Uterus (tissue), 4 donors: ENCODE measurements around the gene EFCAB3. TPM values are rescaled to one million over a fixed set of nuclear protein-coding genes. Genes with fewer than 3 reads are reported as not detected.
"Not testable (repeated sequence)": the region's sequence is repeated elsewhere in the genome, so short reads cannot be mapped to it uniquely, and the experiment has no call there.

Source experiments
- DNase-seq, 2 donors: peaks; one replicate each; pipeline ENCODE4 v3.0.0-alpha.2; 2019 to 2020
- H3K27ac ChIP-seq, 2 donors: fragments of 200-600 bp; sonication (generic); 1 replicate in 1 of 2; 2 replicates in 1 of 2; pipeline ENCODE4 v1.5.1; 2016 to 2018
- H3K27me3 ChIP-seq, 2 donors: fragments of 200-600 bp; sonication (generic); one replicate each; pipeline ENCODE4 v1.5.1; 2018 to 2019; ENCODE audit warnings: control low read depth in 1 of 2
- H3K36me3 ChIP-seq, 2 donors: fragments of 200-600 bp; sonication (generic); one replicate each; pipeline ENCODE4 v1.5.1; 2019; ENCODE audit warnings: control low read depth in 1 of 2
- H3K4me1 ChIP-seq, 2 donors: fragments of 200-600 bp; sonication (generic); one replicate each; pipeline ENCODE4 v1.5.1; 2018 to 2019; ENCODE audit warnings: control low read depth in 1 of 2
- H3K4me3 ChIP-seq, 2 donors: fragments of 200-600 bp; sonication (generic); 1 replicate in 1 of 2; 2 replicates in 1 of 2; pipeline ENCODE4 v1.5.1; 2018 to 2019; ENCODE audit warnings: mild to moderate bottlenecking in 1 of 2
- H3K9me3 ChIP-seq, 2 donors: fragments of 200-600 bp; sonication (generic); one replicate each; pipeline ENCODE4 v1.5.1; 2019; ENCODE audit warnings: control low read depth in 1 of 2
- POLR2A ChIP-seq, 2 donors: fragments of 450-650 bp; IDR thresholded peaks; one replicate each; pipeline ENCODE4 v1.6.1; 2016; ENCODE audit warnings: antibody characterized with exemption in 2 of 2, mild to moderate bottlenecking in 1 of 2, moderate library complexity in 1 of 2
- intact Hi-C: fragments of 100-400 bp; cut with DNase I; formaldehyde crosslinking; loops from one replicate; pipeline ENCODE4 v1.15.1; 2023; ENCODE audit warnings: low total_unique reads
- total RNA-seq, 4 donors: library from RNA; depleted of rRNA in 3 of 4; stranded (reverse); fragments of >200 nt in 3 of 4; gene quantifications; one replicate each; pipeline versions ENCODE4 v1.1.0 to v1.2.4, GENCODE V29; 2014 to 2023
- TF ChIP-seq, protein P1 (sequence below), 4 experiments: fragments of 200-600 bp in 2 of 4; fragments of 450-650 bp in 2 of 4; sonication (generic) in 2 of 4; IDR thresholded peaks; one replicate each; pipeline ENCODE4 v1.5.1; 2016 to 2019; ENCODE audit warnings: antibody characterized with exemption in 4 of 4, mild to moderate bottlenecking in 2 of 4, moderate library complexity in 1 of 4
- donor health status: DM: yes; HTN: yes; CAD: no.

Gene EFCAB3
- total RNA-seq, 4 donors from 2014 or later: not detected

DNA sequence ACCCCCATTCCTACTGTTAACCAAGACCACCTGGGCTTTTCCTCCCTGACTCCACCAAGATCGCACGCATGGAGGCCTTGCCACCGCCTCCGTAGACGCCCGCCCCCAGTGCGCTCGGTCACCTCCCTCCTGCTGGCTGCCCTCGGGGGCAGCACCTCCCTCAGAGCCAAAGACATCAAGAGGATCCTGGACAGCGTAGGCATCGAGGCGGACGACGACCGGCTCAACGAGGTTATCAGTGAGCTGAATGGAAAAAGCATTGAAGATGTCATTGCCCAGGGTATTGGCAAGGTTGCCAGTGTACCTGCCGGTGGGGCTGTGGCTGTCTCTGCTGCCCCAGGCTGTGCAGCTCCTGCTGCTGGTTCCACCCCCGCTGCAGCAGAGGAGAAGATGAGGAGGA lies 1.2 kb downstream of the EFCAB3 start:
- no peak for DNase-seq
- Histone ChIP-seq H3K27me3 (no peaks in the 10 kb centered on the region), H3K9me3 (no peaks in the 10 kb centered on the region), H3K4me3 (no peak overlapping the region), H3K36me3 (no peaks in the 10 kb centered on the region), H3K27ac (no peak overlapping the region), H3K4me1 (no peaks in the 10 kb centered on the region)
- no peak for TF ChIP-seq POLR2A (IDR thresholded peaks at IDR 0.05)
- TF ChIP-seq, protein P1, sequence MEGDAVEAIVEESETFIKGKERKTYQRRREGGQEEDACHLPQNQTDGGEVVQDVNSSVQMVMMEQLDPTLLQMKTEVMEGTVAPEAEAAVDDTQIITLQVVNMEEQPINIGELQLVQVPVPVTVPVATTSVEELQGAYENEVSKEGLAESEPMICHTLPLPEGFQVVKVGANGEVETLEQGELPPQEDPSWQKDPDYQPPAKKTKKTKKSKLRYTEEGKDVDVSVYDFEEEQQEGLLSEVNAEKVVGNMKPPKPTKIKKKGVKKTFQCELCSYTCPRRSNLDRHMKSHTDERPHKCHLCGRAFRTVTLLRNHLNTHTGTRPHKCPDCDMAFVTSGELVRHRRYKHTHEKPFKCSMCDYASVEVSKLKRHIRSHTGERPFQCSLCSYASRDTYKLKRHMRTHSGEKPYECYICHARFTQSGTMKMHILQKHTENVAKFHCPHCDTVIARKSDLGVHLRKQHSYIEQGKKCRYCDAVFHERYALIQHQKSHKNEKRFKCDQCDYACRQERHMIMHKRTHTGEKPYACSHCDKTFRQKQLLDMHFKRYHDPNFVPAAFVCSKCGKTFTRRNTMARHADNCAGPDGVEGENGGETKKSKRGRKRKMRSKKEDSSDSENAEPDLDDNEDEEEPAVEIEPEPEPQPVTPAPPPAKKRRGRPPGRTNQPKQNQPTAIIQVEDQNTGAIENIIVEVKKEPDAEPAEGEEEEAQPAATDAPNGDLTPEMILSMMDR (IDR thresholded peaks at IDR 0.05): no peak
- intact Hi-C loops: no loop called here

DNA sequence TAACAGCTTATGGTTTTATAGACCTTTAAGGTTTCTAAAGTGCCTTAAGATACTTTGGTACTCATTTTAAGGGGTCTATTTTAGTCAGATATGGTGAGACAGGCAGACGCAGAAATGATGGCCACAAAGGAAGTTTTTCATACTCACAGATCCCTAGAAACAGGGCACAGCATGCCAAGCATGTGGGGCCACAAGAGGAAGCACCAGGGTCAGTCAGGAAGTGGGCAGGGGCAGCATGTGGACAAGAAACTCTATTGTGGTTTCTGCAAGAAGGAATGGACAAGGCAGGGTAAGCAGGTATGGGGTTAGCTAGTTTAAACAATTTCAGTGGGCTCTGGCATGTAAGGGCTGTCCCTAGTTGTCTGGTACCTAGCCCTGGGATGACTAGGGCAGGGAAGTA lies 8.5 kb downstream of the EFCAB3 start:
- H3K27ac ChIP-seq: no peak overlapping the region
- TF ChIP-seq POLR2A (IDR thresholded peaks at IDR 0.05): no peak
- TF ChIP-seq, protein P1 (IDR thresholded peaks at IDR 0.05): no peak
- intact Hi-C loops: no loop called here
- H3K36me3 ChIP-seq: no peaks in the 10 kb centered on the region
- H3K4me1 ChIP-seq: no peaks in the 10 kb centered on the region
- H3K4me3 ChIP-seq: no peak overlapping the region
- H3K9me3 ChIP-seq: no peaks in the 10 kb centered on the region
- H3K27me3 ChIP-seq: no peaks in the 10 kb centered on the region
- no peak for DNase-seq

DNA sequence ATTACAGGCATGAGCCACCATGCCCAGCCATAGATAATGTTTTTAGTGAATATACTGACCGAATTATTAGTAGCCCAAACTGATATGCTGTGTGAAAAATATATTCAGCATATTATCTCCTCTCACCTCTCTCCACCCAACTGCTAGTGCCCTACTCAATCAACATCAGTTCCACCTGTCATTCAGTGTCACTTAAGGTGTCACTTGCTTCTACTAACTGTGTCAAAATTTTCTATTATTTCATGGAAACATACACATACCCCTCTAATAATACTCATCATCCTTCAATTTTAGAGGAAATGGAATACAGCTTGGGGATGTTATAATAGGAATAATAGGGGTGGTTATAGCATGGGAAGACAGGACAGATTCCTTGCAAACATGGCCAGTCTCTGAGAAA lies 12.6 kb downstream of the EFCAB3 start:
- H3K9me3 ChIP-seq: no peaks in the 10 kb centered on the region
- H3K4me1 ChIP-seq: no peaks in the 10 kb centered on the region
- intact Hi-C loops: no loop called here
- no peaks in the 10 kb centered on the region for H3K27me3 ChIP-seq
- H3K36me3 ChIP-seq: no peaks in the 10 kb centered on the region
- no peak for TF ChIP-seq POLR2A (IDR thresholded peaks at IDR 0.05)
- TF ChIP-seq, protein P1 (IDR thresholded peaks at IDR 0.05): no peak
- DNase-seq: no peak
- H3K27ac ChIP-seq: no peak overlapping the region
- H3K4me3 ChIP-seq: no peak overlapping the region

DNA sequence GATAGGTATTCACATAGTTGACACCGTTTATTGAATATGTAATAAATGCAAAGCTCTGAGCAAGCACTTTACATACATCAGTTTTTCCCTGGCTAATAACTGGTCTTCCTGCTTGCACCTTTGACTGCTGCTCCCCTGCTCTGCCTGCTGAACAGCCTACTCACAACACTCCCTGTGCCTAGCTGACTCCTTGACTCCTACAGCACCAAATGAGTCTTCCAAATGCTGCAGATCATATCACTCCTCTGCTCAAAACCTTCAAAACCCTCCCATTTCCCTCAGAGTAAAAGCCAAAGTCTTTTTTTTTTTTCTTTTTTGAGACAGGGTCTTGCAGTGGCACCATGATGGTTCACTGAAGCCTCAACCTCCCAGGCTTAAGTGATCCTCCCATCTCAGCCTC lies 18.5 kb downstream of the EFCAB3 start:
- no peak for DNase-seq
- intact Hi-C loops: no loop called here
- Histone ChIP-seq H3K9me3 (no peaks in the 10 kb centered on the region), H3K4me3 (no peak overlapping the region), H3K4me1 (no peaks in the 10 kb centered on the region), H3K27ac (no peak overlapping the region), H3K27me3 (no peaks in the 10 kb centered on the region), H3K36me3 (no peaks in the 10 kb centered on the region)
- TF ChIP-seq, protein P1 (IDR thresholded peaks at IDR 0.05): no peak
- no peak for TF ChIP-seq POLR2A (IDR thresholded peaks at IDR 0.05)

DNA sequence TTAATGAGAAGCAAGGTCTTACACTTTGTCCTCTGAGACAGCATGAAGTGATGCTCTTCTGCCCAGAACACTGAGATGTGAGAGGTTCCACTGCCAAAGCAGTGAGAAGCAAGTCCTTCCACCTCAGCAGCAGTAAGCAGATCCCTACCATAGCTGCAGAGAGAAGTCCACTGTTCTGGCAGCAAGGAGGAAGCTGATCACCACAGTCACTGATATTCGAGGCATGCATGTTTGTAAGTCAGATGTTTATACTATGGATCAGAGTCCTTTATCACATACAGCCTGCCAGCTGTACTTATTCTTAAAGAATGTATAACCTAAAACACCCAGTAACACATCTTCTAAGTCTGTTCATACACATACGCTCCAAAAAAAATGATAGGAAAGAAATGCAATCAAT lies 25.1 kb downstream of the EFCAB3 start:
- no peak for DNase-seq
- H3K4me3 ChIP-seq: no peak overlapping the region
- no peaks in the 10 kb centered on the region for H3K36me3 ChIP-seq
- intact Hi-C loops: no loop called here
- no peak overlapping the region for H3K27ac ChIP-seq
- no peaks in the 10 kb centered on the region for H3K9me3 ChIP-seq
- H3K4me1 ChIP-seq: no peaks in the 10 kb centered on the region
- H3K27me3 ChIP-seq: no peaks in the 10 kb centered on the region
- TF ChIP-seq, protein P1 (IDR thresholded peaks at IDR 0.05): no peak
- TF ChIP-seq POLR2A (IDR thresholded peaks at IDR 0.05): no peak

DNA sequence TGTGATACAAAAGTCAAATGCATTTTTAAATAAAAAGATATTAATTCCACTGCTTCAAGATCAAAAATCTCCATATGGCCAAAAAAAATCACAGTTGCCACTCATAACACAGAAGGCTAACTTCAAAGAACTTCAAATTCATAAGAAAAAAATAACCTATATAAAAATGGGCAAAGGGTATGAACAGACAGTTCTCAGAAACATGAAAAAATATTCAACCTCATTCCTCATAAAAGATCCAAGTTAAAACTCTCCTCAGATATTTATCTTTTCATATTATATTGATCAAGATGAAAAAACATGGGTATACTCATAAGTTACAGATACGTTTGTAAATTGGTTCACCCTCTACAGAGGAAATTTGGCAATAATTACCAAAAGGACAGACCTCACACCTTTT lies 32.7 kb downstream of the EFCAB3 start:
- H3K36me3 ChIP-seq, H3K4me1 ChIP-seq, H3K27ac ChIP-seq, DNase-seq, H3K4me3 ChIP-seq, H3K9me3 ChIP-seq, H3K27me3 ChIP-seq, intact Hi-C loops: not testable (repeated sequence)
